HepG2 (cell line): ENCODE data around the gene DHX16. TPM values are rescaled to one million over a fixed set of nuclear protein-coding genes. Genes with fewer than 3 reads are reported as not detected.

Source experiments
- ATRX ChIP-seq: sonication (generic); formaldehyde crosslinking; IDR thresholded peaks from 2 replicates; pipeline ENCODE4 v1.4.0; 2020; ENCODE audit warnings: missing genetic modification reagents, borderline replicate concordance
- CAMTA2 ChIP-seq: sonication (generic); formaldehyde crosslinking; IDR thresholded peaks from 2 replicates; pipeline ENCODE4 v1.4.0; 2020; ENCODE audit warnings: mild to moderate bottlenecking, missing genetic modification reagents, borderline replicate concordance
- EED ChIP-seq: sonication (generic); formaldehyde crosslinking; IDR thresholded peaks from 2 replicates; pipeline ENCODE4 v1.5.0; 2020; ENCODE audit warnings: mild to moderate bottlenecking, missing genetic modification reagents
- FLYWCH1 ChIP-seq: sonication (generic); formaldehyde crosslinking; IDR thresholded peaks from 2 replicates; pipeline ENCODE4 v1.8.1; 2023; ENCODE audit warnings: mild to moderate bottlenecking, missing genetic modification reagents
- HMG20A ChIP-seq: IDR thresholded peaks from 2 replicates; pipeline ENCODE4 v1.6.1; 2016; ENCODE audit warnings: borderline replicate concordance
- HOXD1 ChIP-seq: sonication (generic); formaldehyde crosslinking; IDR thresholded peaks from 2 replicates; pipeline ENCODE4 v1.5.0; 2020; ENCODE audit warnings: missing genetic modification reagents
- KLF11 ChIP-seq: IDR thresholded peaks from 2 replicates; pipeline ENCODE4 v1.6.1; 2016; ENCODE audit warnings: missing compliant biosample characterization
- SOX13 ChIP-seq, 3 experiments: fragments of 450-650 bp in 1 of 3; sonication (generic) in 1 of 3; formaldehyde crosslinking in 1 of 3; IDR thresholded peaks in 2 of 3; conservative IDR thresholded peaks in 1 of 3; 2 replicates each; pipeline versions ENCODE4 v1.5.0 to v1.6.1; 2016 to 2020; ENCODE audit warnings: antibody characterized with exemption in 1 of 3, mild to moderate bottlenecking in 1 of 3, missing compliant biosample characterization in 1 of 3, missing genetic modification reagents in 1 of 3, moderate library complexity in 1 of 3
- ZNF614 ChIP-seq: IDR thresholded peaks from 2 replicates; pipeline ENCODE4 v1.6.1; 2018; ENCODE audit warnings: missing biosample characterization, missing genetic modification reagents, inconsistent platforms, borderline replicate concordance
- polyA plus RNA-seq, 8 experiments: library from polyadenylated mRNA; depleted of rRNA in 3 of 8; stranded (reverse) in 7 of 8; unstranded in 1 of 8; fragments of >200 nt; fragmentation: Illumina TruSeq in 4 of 8; extraction: Trizol in 4 of 8; gene quantifications; 2 replicates each; pipeline versions ENCODE4 v1.2.1 to v1.2.3, GENCODE V29; 2011 to 2016; ENCODE audit warnings: low read depth in 4 of 8, missing spikeins in 1 of 8, mixed read lengths in 1 of 8; ENCODE audit not compliant: insufficient read depth in 1 of 8
- total RNA-seq, 5 experiments: library from RNA; depleted of rRNA; stranded (reverse); fragments of >200 nt; fragmentation: Illumina TruSeq; extraction: Trizol; gene quantifications; 2 replicates each; pipeline ENCODE4 v1.2.3, GENCODE V29; 2016; ENCODE audit warnings: low read depth in 1 of 5
- TF ChIP-seq, protein P1 (sequence below): sonication (generic); formaldehyde crosslinking; IDR thresholded peaks from 2 replicates; pipeline ENCODE4 v1.8.0; 2022; ENCODE audit warnings: missing genetic modification reagents, mild to moderate bottlenecking, moderate library complexity, borderline replicate concordance
- TF ChIP-seq, protein P2 (sequence below): sonication (generic); formaldehyde crosslinking; IDR thresholded peaks from 2 replicates; pipeline ENCODE4 v1.5.1; 2020; ENCODE audit warnings: mild to moderate bottlenecking, missing genetic modification reagents, moderate library complexity
- TF ChIP-seq, protein P3 (sequence below): sonication (generic); formaldehyde crosslinking; IDR thresholded peaks from 2 replicates; pipeline ENCODE4 v1.8.1; 2023; ENCODE audit warnings: mild to moderate bottlenecking, missing genetic modification reagents, borderline replicate concordance
- TF ChIP-seq, protein P4 (sequence below): sonication (generic); formaldehyde crosslinking; IDR thresholded peaks from 2 replicates; pipeline ENCODE4 v1.4.0; 2020; ENCODE audit warnings: mild to moderate bottlenecking, missing genetic modification reagents
- TF ChIP-seq, protein P5 (sequence below): sonication (generic); formaldehyde crosslinking; IDR thresholded peaks from 2 replicates; pipeline ENCODE4 v1.8.1; 2023; ENCODE audit warnings: mild to moderate bottlenecking, inconsistent platforms, moderate library complexity, missing genetic modification reagents, borderline replicate concordance
- TF ChIP-seq, protein P6 (sequence below): sonication (generic); formaldehyde crosslinking; IDR thresholded peaks from 2 replicates; pipeline ENCODE4 v1.8.1; 2022; ENCODE audit warnings: mild to moderate bottlenecking, missing genetic modification reagents
- TF ChIP-seq, protein P7 (sequence below): sonication (generic); formaldehyde crosslinking; IDR thresholded peaks from 2 replicates; pipeline ENCODE4 v1.4.0; 2020; ENCODE audit warnings: missing genetic modification reagents; ENCODE audit errors: not compliant biosample characterization

Gene DHX16
- total and polyA plus RNA-seq, 2 of the 13 experiments (the other 11 are each of a cell fraction or from before 2014, with no cell fraction given): 57.0 to 58.5 TPM

DNA sequence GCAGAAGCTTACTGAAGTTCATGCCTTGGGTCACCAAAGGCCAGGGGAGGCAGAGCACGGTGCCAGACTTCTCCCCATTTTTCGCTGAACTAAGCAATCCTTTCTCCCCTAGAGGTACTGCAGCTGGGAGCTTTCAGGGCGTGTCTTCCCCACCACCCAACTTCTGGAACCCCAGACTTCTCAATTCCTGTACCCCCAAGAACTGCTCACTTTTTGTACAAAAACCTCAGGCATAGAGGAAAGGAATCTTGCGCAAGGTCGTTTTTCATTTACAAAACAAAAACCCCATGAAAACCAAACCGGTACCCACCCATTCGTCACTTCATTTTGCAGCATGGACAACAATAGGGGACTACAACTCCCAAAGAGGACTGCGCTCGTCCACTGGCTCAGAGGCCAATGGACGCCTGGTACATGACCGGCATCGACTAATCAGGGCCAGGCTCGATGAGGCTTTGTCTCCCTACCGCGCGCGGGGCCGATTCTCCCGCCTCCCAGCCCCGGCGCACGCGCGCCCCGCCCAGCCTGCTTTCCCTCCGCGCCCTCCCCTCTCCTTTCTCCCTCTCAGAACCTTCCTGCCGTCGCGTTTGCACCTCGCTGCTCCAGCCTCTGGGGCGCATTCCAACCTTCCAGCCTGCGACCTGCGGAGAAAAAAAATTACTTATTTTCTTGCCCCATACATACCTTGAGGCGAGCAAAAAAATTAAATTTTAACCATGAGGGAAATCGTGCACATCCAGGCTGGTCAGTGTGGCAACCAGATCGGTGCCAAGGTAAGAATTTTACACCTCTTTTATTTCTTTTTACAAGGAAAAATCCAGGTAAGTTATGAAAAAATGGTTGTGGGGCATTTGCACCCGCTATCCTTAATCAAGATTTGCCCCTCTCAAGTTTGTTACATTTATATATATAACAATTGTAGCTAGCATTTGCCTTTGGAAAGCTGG lies 47.3 kb upstream of the DHX16 start, which contains the start of gene TUBB (continued):
- TF ChIP-seq HMG20A (CRISPR knock-in tag) (no peak), HOXD1 (CRISPR knock-in tag) (0 out of 2 replicates have a peak, but pooled peaks have one; percentile 67), KLF11 (no peak), SOX13 (IDR thresholded peaks at IDR 0.05) (peak; percentile 53; the same call in 1 of the 2 replicates), SOX13 (CRISPR knock-in tag; conservative IDR thresholded peaks at IDR 0.05 in 1 of 2, IDR thresholded peaks at IDR 0.05 in 1 of 2) (peak in 1 of 2 experiments; percentile 81; a peak in 2 of 4 replicates), EED (CRISPR knock-in tag) (peak; percentile 76; the same call in 1 of the 2 replicates), FLYWCH1 (CRISPR knock-in tag) (no peak), ATRX (CRISPR knock-in tag) (no peak), CAMTA2 (CRISPR knock-in tag) (no peak), ZNF614 (CRISPR knock-in tag) (no peak; the same call in 1 of the 2 replicates)
- TF ChIP-seq, protein P1, sequence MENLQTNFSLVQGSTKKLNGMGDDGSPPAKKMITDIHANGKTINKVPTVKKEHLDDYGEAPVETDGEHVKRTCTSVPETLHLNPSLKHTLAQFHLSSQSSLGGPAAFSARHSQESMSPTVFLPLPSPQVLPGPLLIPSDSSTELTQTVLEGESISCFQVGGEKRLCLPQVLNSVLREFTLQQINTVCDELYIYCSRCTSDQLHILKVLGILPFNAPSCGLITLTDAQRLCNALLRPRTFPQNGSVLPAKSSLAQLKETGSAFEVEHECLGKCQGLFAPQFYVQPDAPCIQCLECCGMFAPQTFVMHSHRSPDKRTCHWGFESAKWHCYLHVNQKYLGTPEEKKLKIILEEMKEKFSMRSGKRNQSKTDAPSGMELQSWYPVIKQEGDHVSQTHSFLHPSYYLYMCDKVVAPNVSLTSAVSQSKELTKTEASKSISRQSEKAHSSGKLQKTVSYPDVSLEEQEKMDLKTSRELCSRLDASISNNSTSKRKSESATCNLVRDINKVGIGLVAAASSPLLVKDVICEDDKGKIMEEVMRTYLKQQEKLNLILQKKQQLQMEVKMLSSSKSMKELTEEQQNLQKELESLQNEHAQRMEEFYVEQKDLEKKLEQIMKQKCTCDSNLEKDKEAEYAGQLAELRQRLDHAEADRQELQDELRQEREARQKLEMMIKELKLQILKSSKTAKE (CRISPR knock-in tag): no peak
- TF ChIP-seq, protein P2, sequence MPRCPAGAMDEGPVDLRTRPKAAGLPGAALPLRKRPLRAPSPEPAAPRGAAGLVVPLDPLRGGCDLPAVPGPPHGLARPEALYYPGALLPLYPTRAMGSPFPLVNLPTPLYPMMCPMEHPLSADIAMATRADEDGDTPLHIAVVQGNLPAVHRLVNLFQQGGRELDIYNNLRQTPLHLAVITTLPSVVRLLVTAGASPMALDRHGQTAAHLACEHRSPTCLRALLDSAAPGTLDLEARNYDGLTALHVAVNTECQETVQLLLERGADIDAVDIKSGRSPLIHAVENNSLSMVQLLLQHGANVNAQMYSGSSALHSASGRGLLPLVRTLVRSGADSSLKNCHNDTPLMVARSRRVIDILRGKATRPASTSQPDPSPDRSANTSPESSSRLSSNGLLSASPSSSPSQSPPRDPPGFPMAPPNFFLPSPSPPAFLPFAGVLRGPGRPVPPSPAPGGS: no peak; the same call in none of the 2 replicates
- TF ChIP-seq, protein P3, sequence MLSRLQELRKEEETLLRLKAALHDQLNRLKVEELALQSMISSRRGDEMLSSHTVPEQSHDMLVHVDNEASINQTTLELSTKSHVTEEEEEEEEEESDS: no peak
- TF ChIP-seq, protein P4, sequence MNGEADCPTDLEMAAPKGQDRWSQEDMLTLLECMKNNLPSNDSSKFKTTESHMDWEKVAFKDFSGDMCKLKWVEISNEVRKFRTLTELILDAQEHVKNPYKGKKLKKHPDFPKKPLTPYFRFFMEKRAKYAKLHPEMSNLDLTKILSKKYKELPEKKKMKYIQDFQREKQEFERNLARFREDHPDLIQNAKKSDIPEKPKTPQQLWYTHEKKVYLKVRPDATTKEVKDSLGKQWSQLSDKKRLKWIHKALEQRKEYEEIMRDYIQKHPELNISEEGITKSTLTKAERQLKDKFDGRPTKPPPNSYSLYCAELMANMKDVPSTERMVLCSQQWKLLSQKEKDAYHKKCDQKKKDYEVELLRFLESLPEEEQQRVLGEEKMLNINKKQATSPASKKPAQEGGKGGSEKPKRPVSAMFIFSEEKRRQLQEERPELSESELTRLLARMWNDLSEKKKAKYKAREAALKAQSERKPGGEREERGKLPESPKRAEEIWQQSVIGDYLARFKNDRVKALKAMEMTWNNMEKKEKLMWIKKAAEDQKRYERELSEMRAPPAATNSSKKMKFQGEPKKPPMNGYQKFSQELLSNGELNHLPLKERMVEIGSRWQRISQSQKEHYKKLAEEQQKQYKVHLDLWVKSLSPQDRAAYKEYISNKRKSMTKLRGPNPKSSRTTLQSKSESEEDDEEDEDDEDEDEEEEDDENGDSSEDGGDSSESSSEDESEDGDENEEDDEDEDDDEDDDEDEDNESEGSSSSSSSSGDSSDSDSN (CRISPR knock-in tag): peak; percentile 64
- TF ChIP-seq, protein P5, sequence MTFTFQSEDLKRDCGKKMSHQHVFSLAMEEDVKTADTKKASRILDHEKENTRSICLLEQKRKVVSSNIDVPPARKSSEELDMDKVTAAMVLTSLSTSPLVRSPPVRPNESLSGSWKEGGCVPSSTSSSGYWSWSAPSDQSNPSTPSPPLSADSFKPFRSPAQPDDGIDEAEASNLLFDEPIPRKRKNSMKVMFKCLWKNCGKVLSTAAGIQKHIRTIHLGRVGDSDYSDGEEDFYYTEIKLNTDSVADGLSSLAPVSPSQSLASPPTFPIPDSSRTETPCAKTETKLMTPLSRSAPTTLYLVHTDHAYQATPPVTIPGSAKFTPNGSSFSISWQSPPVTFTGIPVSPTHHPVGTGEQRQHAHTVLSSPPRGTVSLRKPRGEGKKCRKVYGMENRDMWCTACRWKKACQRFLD: no peak
- TF ChIP-seq, protein P6, sequence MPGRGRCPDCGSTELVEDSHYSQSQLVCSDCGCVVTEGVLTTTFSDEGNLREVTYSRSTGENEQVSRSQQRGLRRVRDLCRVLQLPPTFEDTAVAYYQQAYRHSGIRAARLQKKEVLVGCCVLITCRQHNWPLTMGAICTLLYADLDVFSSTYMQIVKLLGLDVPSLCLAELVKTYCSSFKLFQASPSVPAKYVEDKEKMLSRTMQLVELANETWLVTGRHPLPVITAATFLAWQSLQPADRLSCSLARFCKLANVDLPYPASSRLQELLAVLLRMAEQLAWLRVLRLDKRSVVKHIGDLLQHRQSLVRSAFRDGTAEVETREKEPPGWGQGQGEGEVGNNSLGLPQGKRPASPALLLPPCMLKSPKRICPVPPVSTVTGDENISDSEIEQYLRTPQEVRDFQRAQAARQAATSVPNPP (CRISPR knock-in tag): peak; percentile 41; the same call in 1 of the 2 replicates
- TF ChIP-seq, protein P7, sequence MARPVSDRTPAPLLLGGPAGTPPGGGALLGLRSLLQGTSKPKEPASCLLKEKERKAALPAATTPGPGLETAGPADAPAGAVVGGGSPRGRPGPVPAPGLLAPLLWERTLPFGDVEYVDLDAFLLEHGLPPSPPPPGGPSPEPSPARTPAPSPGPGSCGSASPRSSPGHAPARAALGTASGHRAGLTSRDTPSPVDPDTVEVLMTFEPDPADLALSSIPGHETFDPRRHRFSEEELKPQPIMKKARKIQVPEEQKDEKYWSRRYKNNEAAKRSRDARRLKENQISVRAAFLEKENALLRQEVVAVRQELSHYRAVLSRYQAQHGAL: peak; percentile 92
